Esophagus (tissue), 2 donors: Measurements from ENCODE around the gene TMEM54. TPM values are rescaled to one million over a fixed set of nuclear protein-coding genes. Genes with fewer than 3 reads are reported as not detected.

Source experiments
- H3K27ac ChIP-seq, 2 donors: one replicate each; pipeline ENCODE4 v1.5.1; 2013; ENCODE audit warnings: low read depth in 2 of 2, mild to moderate bottlenecking in 2 of 2, inconsistent platforms in 1 of 2, low read length in 1 of 2, moderate library complexity in 1 of 2
- H3K27me3 ChIP-seq, 2 donors: one replicate each; pipeline ENCODE4 v1.6.1; 2013; ENCODE audit warnings: low read length in 2 of 2, control low read depth in 1 of 2, mild to moderate bottlenecking in 1 of 2; ENCODE audit not compliant: insufficient read depth in 2 of 2, control insufficient read depth in 1 of 2
- H3K36me3 ChIP-seq, 2 donors: one replicate each; pipeline ENCODE4 v1.6.1; 2013; ENCODE audit warnings: low read length in 1 of 2; ENCODE audit not compliant: control insufficient read depth in 2 of 2, insufficient read depth in 2 of 2
- H3K4me1 ChIP-seq, 2 donors: one replicate each; pipeline ENCODE4 v1.6.1; 2013; ENCODE audit warnings: low read length in 1 of 2; ENCODE audit not compliant: control insufficient read depth in 2 of 2, insufficient read depth in 2 of 2
- H3K4me3 ChIP-seq, 2 donors: one replicate each; pipeline ENCODE4 v1.5.1; 2013; ENCODE audit warnings: low read length in 2 of 2, mild to moderate bottlenecking in 2 of 2, low read depth in 1 of 2, moderate library complexity in 1 of 2
- H3K9me3 ChIP-seq, 2 donors: one replicate each; pipeline ENCODE4 v1.6.1; 2013; ENCODE audit warnings: mild to moderate bottlenecking in 2 of 2, low read depth in 1 of 2, low read length in 1 of 2, moderate library complexity in 1 of 2; ENCODE audit not compliant: control insufficient read depth in 2 of 2, insufficient read depth in 1 of 2
- WGBS, 2 donors: extraction: QIAGEN DNeasy Blood & Tissue Kit; methylation state at CpG; one replicate each; pipeline ENCODE4 v1.1.7; 2013; 5-methylcytosine and 5-hydroxymethylcytosine counted together
- polyA plus RNA-seq, 2 donors: library from polyadenylated mRNA; stranded (reverse); fragments of 200-250 nt; gene quantifications; one replicate each; pipeline ENCODE4 v1.2.3, GENCODE V29; 2013
- donor health status: healthy with polysubstance abuse.
- donor health status: Bipolar disorder and iron deficiency.

TMEM54 gene
- polyA plus RNA-seq, 2 donors, result 93.0 to 133 TPM

DNA sequence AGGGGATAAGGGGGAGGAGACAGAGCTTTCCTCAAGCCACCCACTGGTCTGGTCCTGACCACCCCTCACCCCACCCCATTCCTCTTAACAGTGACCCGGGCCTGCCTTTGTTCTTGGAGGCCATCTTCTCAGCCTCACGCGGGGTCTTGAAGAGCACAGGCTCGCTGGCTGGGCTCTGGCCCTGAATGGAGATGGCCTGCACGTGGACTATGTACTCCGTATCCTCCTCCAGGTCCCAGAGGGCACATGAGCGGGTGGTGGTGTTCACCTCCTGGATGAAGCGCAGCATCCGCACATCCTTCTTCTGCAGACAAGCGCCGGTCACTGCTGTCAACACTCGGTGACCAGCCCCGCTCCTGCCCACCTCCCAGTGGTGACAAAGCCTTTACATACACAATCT lies 33.1 kb downstream of the TMEM54 start:
- peaks cover 0 to 2% of the 10 kb centered on the region in 2 donors for H3K36me3 ChIP-seq
- 93% methylated on average over 13 of the region's 13 CpGs for WGBS, 2 donors
- no peaks in the 10 kb centered on the region for H3K9me3 ChIP-seq
- H3K4me3 ChIP-seq, result no peak overlapping the region
- peaks cover 0 to 5% of the 10 kb centered on the region in 2 donors for H3K27me3 ChIP-seq
- H3K4me1 ChIP-seq, result peaks cover 2 to 4% of the 10 kb centered on the region in 2 donors
- no peak overlapping the region for H3K27ac ChIP-seq

DNA sequence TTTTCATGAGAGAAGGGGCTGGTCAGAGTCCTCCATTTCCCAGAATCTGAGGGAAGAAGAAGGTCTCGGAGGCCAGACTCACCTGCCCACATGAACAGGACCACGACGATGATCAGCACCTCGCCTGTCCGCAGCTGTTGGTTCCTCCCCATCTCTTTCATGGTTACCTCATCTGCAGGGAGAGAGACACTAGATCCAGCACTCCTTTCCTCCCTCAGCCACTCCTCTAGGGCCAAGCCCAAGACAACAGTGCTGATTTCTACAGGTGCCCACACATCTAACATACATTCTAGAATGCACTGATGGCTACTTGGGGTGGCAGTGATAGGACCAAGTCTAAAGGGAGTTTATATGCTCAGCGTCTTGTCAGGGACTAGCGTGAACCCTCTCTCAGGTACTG lies 33.5 kb downstream of the TMEM54 start:
- WGBS, 2 donors, result 90 to 93% methylated on average over 7 of the region's 7 CpGs
- Histone ChIP-seq H3K27ac (no peak overlapping the region), H3K4me1 (peaks cover 2 to 4% of the 10 kb centered on the region in 2 donors), H3K9me3 (no peaks in the 10 kb centered on the region), H3K27me3 (peaks cover 0 to 5% of the 10 kb centered on the region in 2 donors), H3K36me3 (peaks cover 0 to 3% of the 10 kb centered on the region in 2 donors), H3K4me3 (no peak overlapping the region)

DNA sequence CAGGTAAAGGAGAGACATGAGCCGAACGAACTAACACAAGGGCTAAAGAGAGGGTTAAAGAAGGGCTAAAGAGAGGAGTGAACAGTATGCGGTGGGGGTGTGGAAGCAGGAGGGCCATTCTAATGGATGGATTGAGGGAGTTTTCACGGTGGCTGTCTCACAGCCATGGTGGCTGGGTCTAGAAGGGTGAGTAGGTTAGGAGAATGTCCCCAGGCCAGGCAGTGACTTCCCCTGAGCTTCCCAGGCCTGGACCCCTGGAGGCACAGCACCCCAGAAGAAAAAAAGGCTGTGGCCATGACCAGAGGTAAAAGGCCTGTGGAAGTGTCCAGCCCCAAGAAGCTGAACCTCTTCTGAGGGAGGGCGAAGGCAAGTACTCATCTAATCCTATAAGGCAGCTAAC lies 34.0 kb downstream of the TMEM54 start:
- peaks cover 0 to 3% of the 10 kb centered on the region in 2 donors for H3K36me3 ChIP-seq
- H3K4me3 ChIP-seq, result no peak overlapping the region
- H3K27me3 ChIP-seq, result peaks cover 0 to 5% of the 10 kb centered on the region in 2 donors
- H3K4me1 ChIP-seq, result peaks cover 2% of the 10 kb centered on the region in 2 donors
- H3K9me3 ChIP-seq, result no peaks in the 10 kb centered on the region
- no peak overlapping the region for H3K27ac ChIP-seq
- 90 to 93% methylated on average over 5 of the region's 5 CpGs for WGBS, 2 donors

DNA sequence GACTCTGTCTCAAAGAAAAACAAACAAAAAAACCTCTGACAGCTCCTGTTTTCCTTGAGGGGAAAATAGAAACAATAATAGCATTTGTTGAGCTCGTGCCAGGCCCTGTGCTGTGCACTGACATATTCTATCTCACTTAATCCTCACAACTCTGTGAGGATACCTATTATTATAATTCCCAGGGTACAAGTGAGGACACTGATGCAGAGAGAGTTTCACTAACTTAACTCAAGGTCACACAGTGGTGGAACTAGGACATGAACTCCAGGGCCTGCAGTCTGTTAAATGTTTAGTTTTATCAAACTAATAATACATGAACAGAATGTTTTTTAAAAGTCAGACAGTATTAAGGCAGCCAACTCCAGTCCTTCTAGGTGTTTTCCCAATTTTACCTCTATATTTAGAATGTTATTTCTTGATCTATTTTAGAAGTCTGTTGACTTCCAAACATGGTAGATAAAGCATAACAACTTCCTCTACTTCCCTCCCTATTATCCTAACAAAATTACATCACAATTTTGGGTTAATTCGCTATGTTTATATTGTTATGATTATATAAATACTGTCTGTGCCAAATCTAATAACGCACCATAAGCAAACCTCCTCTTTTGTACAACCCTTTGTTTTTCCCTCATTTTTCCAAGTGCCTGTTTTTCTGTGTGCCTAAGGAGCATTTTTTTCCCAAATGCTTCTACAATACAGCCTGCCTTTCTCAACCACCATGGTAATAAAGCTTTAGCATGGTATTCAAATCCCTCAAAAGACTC lies 35.4 kb downstream of the TMEM54 start:
- Histone ChIP-seq H3K9me3 (no peaks in the 10 kb centered on the region), H3K27me3 (peaks cover 0 to 2% of the 10 kb centered on the region in 2 donors), H3K4me1 (no peaks in the 10 kb centered on the region), H3K36me3 (peaks cover 0 to 3% of the 10 kb centered on the region in 2 donors), H3K27ac (no peak overlapping the region), H3K4me3 (no peak overlapping the region)
- WGBS, 2 donors, result 51 to 56% methylated on average over 3 of the region's 3 CpGs

DNA sequence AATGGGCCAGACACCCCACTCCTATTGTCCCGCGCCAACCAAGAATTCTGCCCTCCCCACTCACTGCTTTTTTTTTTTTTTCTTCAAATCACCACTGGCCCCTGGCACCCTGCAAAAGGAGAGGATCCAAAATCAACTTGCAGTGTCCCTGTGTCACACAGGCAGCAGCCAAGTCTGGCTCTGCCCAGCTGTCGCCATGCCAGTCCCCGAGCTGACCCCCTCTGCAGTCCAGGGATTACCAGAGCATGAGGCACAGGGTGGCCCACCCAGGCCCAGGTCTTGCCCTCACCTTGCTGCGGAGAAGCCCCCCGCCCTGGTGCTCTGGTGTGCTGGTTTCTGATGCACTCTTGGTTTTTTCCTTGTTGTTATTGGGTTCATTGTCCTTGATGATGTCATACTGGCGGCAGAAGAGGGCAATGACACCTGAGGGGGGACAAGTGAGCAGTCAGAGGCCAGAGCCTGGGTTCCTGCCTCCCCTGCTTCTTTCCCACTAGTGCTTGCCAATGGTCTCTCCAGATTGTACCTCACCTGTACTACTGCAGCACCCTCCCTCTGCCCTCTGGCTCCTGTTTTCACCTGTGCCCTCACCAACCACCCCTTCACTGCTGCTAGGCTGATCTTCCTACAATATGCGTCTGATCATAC lies 36.7 kb downstream of the TMEM54 start:
- WGBS, 2 donors, result 95 to 97% methylated on average over 8 of the region's 8 CpGs
- no peaks in the 10 kb centered on the region for H3K27me3 ChIP-seq
- H3K4me1 ChIP-seq, result no peaks in the 10 kb centered on the region
- H3K36me3 ChIP-seq, result peaks cover 0 to 3% of the 10 kb centered on the region in 2 donors
- no peaks in the 10 kb centered on the region for H3K9me3 ChIP-seq
- H3K27ac ChIP-seq, result no peak overlapping the region
- no peak overlapping the region for H3K4me3 ChIP-seq

DNA sequence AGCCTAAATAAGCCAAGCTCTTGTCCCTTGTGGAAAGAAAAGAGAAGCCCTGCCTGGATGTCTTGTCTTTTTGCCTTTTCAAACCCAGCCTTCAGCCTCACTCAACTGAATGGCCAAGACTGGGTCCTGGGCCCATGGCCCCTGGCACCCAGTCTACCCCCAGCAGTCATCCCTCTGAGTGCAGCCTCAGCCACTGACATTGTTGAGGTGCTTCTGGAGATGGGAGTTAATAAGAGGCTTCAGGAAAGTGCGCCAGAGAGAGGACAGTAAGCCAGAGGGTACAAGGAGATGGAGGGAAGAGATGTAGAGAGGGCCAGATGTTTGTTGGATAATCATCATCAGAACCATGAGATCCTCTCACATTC lies 37.3 kb downstream of the TMEM54 start:
- no peaks in the 10 kb centered on the region for H3K4me1 ChIP-seq
- H3K27me3 ChIP-seq, result no peaks in the 10 kb centered on the region
- H3K27ac ChIP-seq, result no peak overlapping the region
- 98 to 100% methylated on average over 1 of the region's 1 CpG for WGBS, 2 donors
- H3K9me3 ChIP-seq, result no peaks in the 10 kb centered on the region
- H3K36me3 ChIP-seq, result peaks cover 0 to 3% of the 10 kb centered on the region in 2 donors
- H3K4me3 ChIP-seq, result no peak overlapping the region

DNA sequence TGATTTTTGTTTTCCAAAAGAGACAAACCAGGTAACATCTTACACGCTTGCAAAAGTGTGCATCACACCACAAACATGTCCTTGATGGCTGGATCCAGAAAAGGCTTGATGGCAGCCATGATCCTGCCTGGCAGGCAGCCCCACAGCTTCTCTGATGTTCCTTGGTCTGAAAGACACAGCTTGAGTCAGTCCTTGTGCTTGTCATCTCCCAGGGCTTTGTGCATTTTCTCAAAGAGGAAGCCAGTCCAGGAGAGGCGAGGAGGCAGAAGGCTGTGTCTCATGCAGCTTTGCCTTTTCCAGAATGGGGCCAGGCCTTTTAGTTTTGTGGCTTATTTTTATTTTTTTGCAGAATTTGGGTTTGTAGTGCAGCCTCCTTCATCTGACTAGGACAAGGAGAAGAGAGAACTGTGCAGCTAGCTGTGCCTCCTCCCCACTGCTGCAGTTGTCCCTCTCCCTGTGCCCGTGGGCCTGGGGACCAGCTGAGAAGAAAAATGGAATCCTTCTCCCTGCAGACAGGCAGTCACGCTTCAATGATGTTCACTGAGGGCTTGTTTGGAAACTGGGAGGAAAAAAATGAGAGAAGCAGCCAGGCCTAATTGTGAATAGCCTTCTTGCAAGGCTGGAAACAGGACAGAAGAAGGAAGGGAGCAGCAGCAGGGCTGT lies 37.8 kb downstream of the TMEM54 start:
- Histone ChIP-seq H3K27me3 (no peaks in the 10 kb centered on the region), H3K9me3 (no peaks in the 10 kb centered on the region), H3K4me1 (no peaks in the 10 kb centered on the region), H3K27ac (no peak overlapping the region), H3K36me3 (peaks cover 0 to 3% of the 10 kb centered on the region in 2 donors), H3K4me3 (no peak overlapping the region)
- 83 to 90% methylated on average over 4 of the region's 4 CpGs for WGBS, 2 donors

DNA sequence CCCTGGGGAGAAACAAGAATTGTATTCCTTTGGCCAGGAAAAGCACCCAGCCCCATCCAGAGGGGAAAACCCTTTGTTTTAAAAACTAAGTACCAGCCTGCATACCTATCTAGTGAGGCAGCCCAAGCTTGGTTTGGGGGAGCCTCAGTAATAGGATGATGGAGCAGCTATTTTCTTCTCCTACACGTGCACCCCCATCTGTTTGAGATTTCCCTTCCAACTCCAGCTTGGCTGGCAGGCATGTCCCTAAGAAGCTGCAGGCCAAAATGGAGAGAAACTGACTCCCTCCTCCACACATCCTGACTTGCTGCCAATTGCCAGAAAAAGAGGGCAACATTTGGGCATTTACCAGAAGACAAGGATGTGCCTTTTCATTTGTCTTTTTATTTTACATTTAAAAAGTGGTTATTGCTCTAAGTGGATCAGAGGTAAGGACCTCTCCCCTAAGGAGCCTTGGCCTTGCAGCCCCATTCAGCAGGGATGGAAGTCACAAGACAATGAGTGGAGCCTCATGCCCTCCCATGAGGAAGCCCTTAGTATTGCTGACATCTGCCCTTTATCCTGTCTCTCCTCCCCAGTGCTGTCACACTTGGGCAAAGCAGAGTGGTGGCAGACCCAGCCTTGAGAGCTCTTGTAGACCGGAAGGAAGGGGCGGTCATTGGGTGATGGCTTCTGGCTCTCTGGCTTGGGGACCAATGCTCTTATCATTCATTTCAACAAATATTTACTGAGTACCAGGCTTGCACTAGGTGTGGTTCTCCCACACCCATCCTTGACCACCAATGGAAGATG lies 39.1 kb downstream of the TMEM54 start:
- 72 to 76% methylated on average over 3 of the region's 3 CpGs for WGBS, 2 donors
- Histone ChIP-seq H3K9me3 (no peaks in the 10 kb centered on the region), H3K36me3 (peaks cover 0 to 6% of the 10 kb centered on the region in 2 donors), H3K27ac (no peak overlapping the region), H3K4me3 (no peak overlapping the region), H3K4me1 (no peaks in the 10 kb centered on the region), H3K27me3 (no peaks in the 10 kb centered on the region)

DNA sequence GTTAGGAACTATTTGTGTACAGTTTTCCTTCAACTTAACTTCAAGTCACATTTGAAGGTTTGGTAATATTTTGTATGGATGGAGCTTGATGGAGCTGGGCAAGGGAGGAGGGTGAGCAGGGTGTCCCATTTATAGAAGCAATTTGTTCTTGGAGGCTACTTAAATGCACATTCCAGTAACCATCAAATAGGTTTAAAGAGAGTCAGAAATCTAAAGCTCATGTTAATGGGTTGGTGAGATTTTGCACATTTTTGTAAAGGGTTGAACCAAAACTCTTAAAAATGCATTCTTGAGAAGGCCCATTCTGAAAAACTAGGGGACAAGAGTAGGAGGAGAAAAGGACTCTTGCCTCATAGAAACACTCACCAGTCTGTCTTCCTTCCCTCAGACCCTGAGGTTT lies 40.6 kb downstream of the TMEM54 start:
- no peaks in the 10 kb centered on the region for H3K4me1 ChIP-seq
- H3K27me3 ChIP-seq, result no peaks in the 10 kb centered on the region
- no peak overlapping the region for H3K4me3 ChIP-seq
- peaks cover 2 to 6% of the 10 kb centered on the region in 2 donors for H3K36me3 ChIP-seq
- no peak overlapping the region for H3K27ac ChIP-seq
- H3K9me3 ChIP-seq, result no peaks in the 10 kb centered on the region
